SK-N-SH (cell line): Measurements from ENCODE around the gene ST6GALNAC3. TPM values are rescaled to one million over a fixed set of nuclear protein-coding genes. Genes with fewer than 3 reads are reported as not detected.

Source experiments
- CTCF ChIA-PET: fragments of 300-600, 350-600 bp; formaldehyde crosslinking; extraction: SDS; loops from one replicate; lab custom pipeline; 2021; lab: Yijun Ruan, JAX
- POLR2A ChIA-PET: fragments of 350-600 bp; sonication (Branson Sonifier 250); formaldehyde crosslinking; extraction: SDS; loops from one replicate; lab custom pipeline; 2020; ENCODE audit warnings: antibody characterized with exemption, inconsistent platforms; lab: Yijun Ruan, JAX
- DNase-seq: peaks from one replicate; pipeline ENCODE4 v3.0.0; 2012
- H2AFZ ChIP-seq: fragments of 200-600 bp; sonication (generic); 2 replicates; pipeline ENCODE4 v1.8.1; 2016; ENCODE audit warnings: antibody characterized with exemption, mild to moderate bottlenecking, low read depth
- H3F3A ChIP-seq: fragments of 200-600 bp; sonication (generic); replicated peaks from 2 replicates; pipeline ENCODE3; 2016; ENCODE audit warnings: antibody characterized with exemption, mild to moderate bottlenecking; ENCODE audit not compliant: insufficient read depth
- H3K27ac ChIP-seq, 2 experiments: fragments of 200-500 bp in 1 of 2; fragments of 200-600 bp in 1 of 2; sonication (Bioruptor generic) in 1 of 2; sonication (generic), shearing (Covaris generic) in 1 of 2; 2 replicates each; pipeline versions ENCODE4 v1.5.1 to v1.6.1; 2014 to 2016; ENCODE audit warnings: low read depth in 2 of 2, inconsistent platforms in 1 of 2, low read length in 1 of 2, mild to moderate bottlenecking in 1 of 2, mixed read lengths in 1 of 2
- H3K27me3 ChIP-seq: fragments of 200-600 bp; sonication (generic), shearing (Covaris generic); 2 replicates; pipeline ENCODE4 v1.6.1; 2016; ENCODE audit warnings: mixed run types; ENCODE audit not compliant: insufficient read depth
- H3K36me3 ChIP-seq, 2 experiments: fragments of 200-500 bp in 1 of 2; fragments of 200-600 bp in 1 of 2; sonication (Bioruptor generic) in 1 of 2; sonication (generic) in 1 of 2; replicated peaks in 1 of 2; 2 replicates each; pipeline versions ENCODE3 to v1.5.1; 2014 to 2016; ENCODE audit warnings: low read length in 1 of 2, mild to moderate bottlenecking in 1 of 2; ENCODE audit not compliant: insufficient read depth in 2 of 2, control insufficient read depth in 1 of 2
- H3K4me1 ChIP-seq, 2 experiments: fragments of 200-500 bp in 1 of 2; fragments of 200-600 bp in 1 of 2; sonication (Bioruptor generic) in 1 of 2; sonication (generic), shearing (Covaris generic) in 1 of 2; 2 replicates each; pipeline versions ENCODE4 v1.5.1 to v1.6.1; 2014 to 2016; ENCODE audit warnings: low read depth in 1 of 2, low read length in 1 of 2, mixed run types in 1 of 2; ENCODE audit not compliant: insufficient read depth in 2 of 2, control insufficient read depth in 1 of 2
- H3K4me2 ChIP-seq: fragments of 200-600 bp; sonication (generic), shearing (Covaris generic); 2 replicates; pipeline ENCODE4 v1.6.1; 2017; ENCODE audit warnings: mixed run types
- H3K4me3 ChIP-seq, 2 experiments: fragments of 200-500 bp in 1 of 2; fragments of 200-600 bp in 1 of 2; sonication (Bioruptor generic) in 1 of 2; sonication (generic), shearing (Covaris generic) in 1 of 2; 2 replicates each; pipeline versions ENCODE4 v1.5.1 to v1.8.1; 2014 to 2016; ENCODE audit warnings: low read depth in 2 of 2, inconsistent platforms in 1 of 2, low read length in 1 of 2, mild to moderate bottlenecking in 1 of 2, mixed read lengths in 1 of 2, moderate library complexity in 1 of 2
- H3K79me2 ChIP-seq: fragments of 200-600 bp; sonication (generic); 2 replicates; pipeline ENCODE4 v1.8.1; 2017; ENCODE audit warnings: mild to moderate bottlenecking; ENCODE audit not compliant: insufficient read depth
- H3K9ac ChIP-seq: fragments of 200-600 bp; sonication (generic); 2 replicates; pipeline ENCODE4 v1.6.1; 2017; ENCODE audit warnings: mixed run types
- H3K9me2 ChIP-seq: fragments of 200-600 bp; sonication (generic); 2 replicates; pipeline ENCODE4 v1.6.1; 2017; ENCODE audit warnings: mixed run types
- H3K9me3 ChIP-seq: fragments of 200-600 bp; sonication (generic); 2 replicates; pipeline ENCODE4 v1.6.1; 2017; ENCODE audit warnings: mixed run types, mild to moderate bottlenecking, moderate library complexity
- H4K20me1 ChIP-seq: fragments of 200-600 bp; sonication (generic); 2 replicates; pipeline ENCODE4 v1.6.1; 2017; ENCODE audit warnings: mild to moderate bottlenecking, mixed run types; ENCODE audit not compliant: insufficient read depth
- CHD2 ChIP-seq: fragments of 150-350 bp; IDR thresholded peaks from 2 replicates; pipeline ENCODE4 v1.6.1; 2018; ENCODE audit warnings: low read length; ENCODE audit not compliant: partially characterized antibody
- ELF1 ChIP-seq: IDR thresholded peaks from 2 replicates; pipeline ENCODE4 v1.4.0; 2012
- FOSL2 ChIP-seq: IDR thresholded peaks from 2 replicates; pipeline ENCODE4 v1.4.0; 2012; ENCODE audit warnings: low read depth, mild to moderate bottlenecking, moderate library complexity, borderline replicate concordance
- FOXJ3 ChIP-seq: sonication (generic); formaldehyde crosslinking; IDR thresholded peaks from 2 replicates; pipeline ENCODE4 v1.5.1; 2020; ENCODE audit warnings: mild to moderate bottlenecking, missing genetic modification reagents
- MEF2A ChIP-seq: IDR thresholded peaks from 2 replicates; pipeline ENCODE4 v1.4.0; 2012; ENCODE audit warnings: low read depth, borderline replicate concordance
- NRF1 ChIP-seq: IDR thresholded peaks from 2 replicates; pipeline ENCODE4 v1.6.1; 2012; ENCODE audit warnings: low read depth, mild to moderate bottlenecking, low read length
- RCOR1 ChIP-seq: fragments of 150-350 bp; IDR thresholded peaks from 2 replicates; pipeline ENCODE4 v1.6.1; 2017; ENCODE audit warnings: antibody characterized with exemption, low read length
- RFX5 ChIP-seq: IDR thresholded peaks from 2 replicates; pipeline ENCODE4 v1.6.1; 2012; ENCODE audit warnings: mild to moderate bottlenecking, improper control_type of control experiment, low read length
- RXRA ChIP-seq: IDR thresholded peaks from 2 replicates; pipeline ENCODE4 v1.4.0; 2012; ENCODE audit warnings: low read depth, mild to moderate bottlenecking, borderline replicate concordance
- SMC3 ChIP-seq: IDR thresholded peaks from 2 replicates; pipeline ENCODE4 v1.6.1; 2012; ENCODE audit warnings: low read depth, low read length, improper control_type of control experiment
- YY1 ChIP-seq: IDR thresholded peaks from 2 replicates; pipeline ENCODE4 v1.4.0; 2012; ENCODE audit warnings: low read depth, mild to moderate bottlenecking
- polyA plus RNA-seq, 3 experiments: library from polyadenylated mRNA; depleted of rRNA; stranded (reverse); fragments of >200 nt; gene quantifications; 2 replicates each; pipeline ENCODE4 v1.2.3, GENCODE V29; 2012
- TF ChIP-seq, protein P1 (sequence below): fragments of 150-350 bp; IDR thresholded peaks from 2 replicates; pipeline ENCODE4 v1.6.1; 2016; ENCODE audit warnings: mild to moderate bottlenecking, low read depth, low read length
- TF ChIP-seq, protein P2 (sequence below): fragments of 150-350 bp; IDR thresholded peaks from 2 replicates; pipeline ENCODE4 v1.6.1; 2017; ENCODE audit warnings: antibody characterized with exemption, low read length, low read depth, borderline replicate concordance
- TF ChIP-seq, protein P3 (sequence below): IDR thresholded peaks from 2 replicates; pipeline ENCODE4 v1.4.0; 2012; ENCODE audit warnings: low read depth
- TF ChIP-seq, protein P4 (sequence below): IDR thresholded peaks from 2 replicates; pipeline ENCODE4; 2012
- TF ChIP-seq, protein P5 (sequence below): IDR thresholded peaks from 2 replicates; pipeline ENCODE4 v1.4.0; 2012; ENCODE audit warnings: low read depth, borderline replicate concordance
- TF ChIP-seq, protein P6 (sequence below): IDR thresholded peaks from 2 replicates; pipeline ENCODE4 v1.6.1; 2012; ENCODE audit warnings: mild to moderate bottlenecking, low read depth, low read length, moderate library complexity

The ST6GALNAC3 gene
- polyA plus RNA-seq, 1 of the 3 experiments (the other 2 are of a cell fraction) = 8.1 TPM

DNA sequence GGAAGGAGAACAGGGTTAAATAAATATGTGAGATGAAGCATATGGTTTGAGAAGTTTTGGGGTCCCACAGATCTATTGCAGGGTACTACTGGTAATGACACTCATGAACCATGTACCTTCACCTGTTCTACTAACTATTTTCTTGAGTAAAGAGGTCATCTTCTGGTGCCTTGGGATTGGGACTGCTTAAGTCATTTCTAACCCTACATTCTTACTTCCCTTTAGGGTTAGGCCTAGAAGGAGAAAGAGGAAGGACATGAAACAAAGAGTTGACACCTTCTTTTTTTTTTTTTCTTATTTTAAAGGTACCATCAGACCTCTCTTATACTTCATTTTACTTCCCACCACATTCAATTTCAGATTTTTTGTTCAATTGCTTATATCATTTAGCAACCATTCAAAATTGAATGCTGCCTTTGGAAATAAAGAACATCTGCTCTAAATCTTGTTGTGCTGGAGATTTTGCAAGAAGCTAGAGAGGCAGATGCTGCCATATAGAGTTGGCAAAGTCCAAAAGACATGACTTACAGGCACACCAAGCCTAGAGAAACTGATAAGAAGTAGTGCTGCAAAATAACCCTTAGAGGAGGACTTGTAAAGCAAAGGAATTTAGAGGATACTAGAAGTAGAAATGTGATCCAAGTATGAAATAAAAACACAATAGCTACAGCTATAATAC, 418.3 kb downstream of the ST6GALNAC3 start:
- POLR2A ChIA-PET = no interaction called here
- Histone ChIP-seq H3K4me1 (peaks cover 6 to 20% of the 10 kb centered on the region in 2 experiments; a peak in 2 of 4 replicates), H3K27me3 (no peaks in the 10 kb centered on the region), H3K4me3 (no peak overlapping the region), H3K9ac (no peak overlapping the region), H3K79me2 (peaks cover 4% of the 10 kb centered on the region; the same call in 1 of the 2 replicates), H3K36me3 (no peaks in the 10 kb centered on the region), H4K20me1 (no peaks in the 10 kb centered on the region), H3K9me2 (no peaks in the 10 kb centered on the region), H3K4me2 (no peak overlapping the region), H3K27ac (no peak overlapping the region), H3K9me3 (no peaks in the 10 kb centered on the region), H2AFZ (no peak overlapping the region), H3F3A (no peaks in the 10 kb centered on the region)
- TF ChIP-seq RFX5 (no peak), SMC3 (no peak), RCOR1 (no peak), NRF1 (no peak), MEF2A (no peak), YY1 (no peak)
- TF ChIP-seq, protein P1, sequence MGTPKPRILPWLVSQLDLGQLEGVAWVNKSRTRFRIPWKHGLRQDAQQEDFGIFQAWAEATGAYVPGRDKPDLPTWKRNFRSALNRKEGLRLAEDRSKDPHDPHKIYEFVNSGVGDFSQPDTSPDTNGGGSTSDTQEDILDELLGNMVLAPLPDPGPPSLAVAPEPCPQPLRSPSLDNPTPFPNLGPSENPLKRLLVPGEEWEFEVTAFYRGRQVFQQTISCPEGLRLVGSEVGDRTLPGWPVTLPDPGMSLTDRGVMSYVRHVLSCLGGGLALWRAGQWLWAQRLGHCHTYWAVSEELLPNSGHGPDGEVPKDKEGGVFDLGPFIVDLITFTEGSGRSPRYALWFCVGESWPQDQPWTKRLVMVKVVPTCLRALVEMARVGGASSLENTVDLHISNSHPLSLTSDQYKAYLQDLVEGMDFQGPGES = no peak
- TF ChIP-seq, protein P2, sequence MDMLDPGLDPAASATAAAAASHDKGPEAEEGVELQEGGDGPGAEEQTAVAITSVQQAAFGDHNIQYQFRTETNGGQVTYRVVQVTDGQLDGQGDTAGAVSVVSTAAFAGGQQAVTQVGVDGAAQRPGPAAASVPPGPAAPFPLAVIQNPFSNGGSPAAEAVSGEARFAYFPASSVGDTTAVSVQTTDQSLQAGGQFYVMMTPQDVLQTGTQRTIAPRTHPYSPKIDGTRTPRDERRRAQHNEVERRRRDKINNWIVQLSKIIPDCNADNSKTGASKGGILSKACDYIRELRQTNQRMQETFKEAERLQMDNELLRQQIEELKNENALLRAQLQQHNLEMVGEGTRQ = no peak
- TF ChIP-seq, protein P3, sequence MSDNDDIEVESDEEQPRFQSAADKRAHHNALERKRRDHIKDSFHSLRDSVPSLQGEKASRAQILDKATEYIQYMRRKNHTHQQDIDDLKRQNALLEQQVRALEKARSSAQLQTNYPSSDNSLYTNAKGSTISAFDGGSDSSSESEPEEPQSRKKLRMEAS = no peak
- TF ChIP-seq, protein P4, sequence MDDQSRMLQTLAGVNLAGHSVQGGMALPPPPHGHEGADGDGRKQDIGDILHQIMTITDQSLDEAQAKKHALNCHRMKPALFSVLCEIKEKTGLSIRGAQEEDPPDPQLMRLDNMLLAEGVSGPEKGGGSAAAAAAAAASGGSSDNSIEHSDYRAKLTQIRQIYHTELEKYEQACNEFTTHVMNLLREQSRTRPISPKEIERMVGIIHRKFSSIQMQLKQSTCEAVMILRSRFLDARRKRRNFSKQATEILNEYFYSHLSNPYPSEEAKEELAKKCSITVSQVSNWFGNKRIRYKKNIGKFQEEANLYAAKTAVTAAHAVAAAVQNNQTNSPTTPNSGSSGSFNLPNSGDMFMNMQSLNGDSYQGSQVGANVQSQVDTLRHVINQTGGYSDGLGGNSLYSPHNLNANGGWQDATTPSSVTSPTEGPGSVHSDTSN = no peak
- no peak for DNase-seq
- CTCF ChIA-PET = no interaction called here

DNA sequence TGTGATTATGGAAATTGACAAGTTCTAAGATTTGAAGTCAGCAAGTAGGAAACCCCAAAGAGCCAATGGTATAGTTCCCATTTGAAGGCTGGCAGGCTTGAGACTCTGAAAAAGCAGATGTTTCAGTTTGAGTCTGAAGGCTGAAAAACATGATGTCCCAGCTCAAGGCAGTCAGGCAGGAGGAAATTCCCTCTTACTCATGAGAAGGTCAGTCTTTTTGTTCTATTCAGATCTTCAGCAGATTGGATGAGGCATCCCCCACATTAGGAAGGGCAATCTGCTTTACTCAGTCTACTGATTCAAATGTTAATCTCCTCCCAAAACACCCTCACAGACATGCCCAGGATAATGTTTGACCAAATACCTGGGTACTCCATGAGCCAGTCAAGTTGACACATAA, 420.3 kb downstream of the ST6GALNAC3 start:
- no peaks in the 10 kb centered on the region for H4K20me1 ChIP-seq
- no peaks in the 10 kb centered on the region for H3K9me3 ChIP-seq
- DNase-seq = no peak
- H3F3A ChIP-seq = no peaks in the 10 kb centered on the region
- H3K36me3 ChIP-seq = no peaks in the 10 kb centered on the region
- H3K79me2 ChIP-seq = no peaks in the 10 kb centered on the region
- H3K9ac ChIP-seq = no peak overlapping the region
- POLR2A ChIA-PET = no interaction called here
- no peak overlapping the region for H3K27ac ChIP-seq
- H3K4me3 ChIP-seq = no peak overlapping the region
- no peak overlapping the region for H3K4me2 ChIP-seq
- H3K4me1 ChIP-seq = peaks cover 6 to 20% of the 10 kb centered on the region in 2 experiments; a peak in 2 of 4 replicates
- CTCF ChIA-PET = no interaction called here
- H3K9me2 ChIP-seq = no peaks in the 10 kb centered on the region
- H2AFZ ChIP-seq = no peak overlapping the region
- no peaks in the 10 kb centered on the region for H3K27me3 ChIP-seq
- TF ChIP-seq, protein P1 = no peak
- no peak for TF ChIP-seq FOXJ3 (CRISPR knock-in tag)
- TF ChIP-seq, protein P3 = no peak
- TF ChIP-seq, protein P5, sequence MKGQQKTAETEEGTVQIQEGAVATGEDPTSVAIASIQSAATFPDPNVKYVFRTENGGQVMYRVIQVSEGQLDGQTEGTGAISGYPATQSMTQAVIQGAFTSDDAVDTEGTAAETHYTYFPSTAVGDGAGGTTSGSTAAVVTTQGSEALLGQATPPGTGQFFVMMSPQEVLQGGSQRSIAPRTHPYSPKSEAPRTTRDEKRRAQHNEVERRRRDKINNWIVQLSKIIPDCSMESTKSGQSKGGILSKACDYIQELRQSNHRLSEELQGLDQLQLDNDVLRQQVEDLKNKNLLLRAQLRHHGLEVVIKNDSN = no peak
- TF ChIP-seq CHD2 = no peak
- TF ChIP-seq, protein P6, sequence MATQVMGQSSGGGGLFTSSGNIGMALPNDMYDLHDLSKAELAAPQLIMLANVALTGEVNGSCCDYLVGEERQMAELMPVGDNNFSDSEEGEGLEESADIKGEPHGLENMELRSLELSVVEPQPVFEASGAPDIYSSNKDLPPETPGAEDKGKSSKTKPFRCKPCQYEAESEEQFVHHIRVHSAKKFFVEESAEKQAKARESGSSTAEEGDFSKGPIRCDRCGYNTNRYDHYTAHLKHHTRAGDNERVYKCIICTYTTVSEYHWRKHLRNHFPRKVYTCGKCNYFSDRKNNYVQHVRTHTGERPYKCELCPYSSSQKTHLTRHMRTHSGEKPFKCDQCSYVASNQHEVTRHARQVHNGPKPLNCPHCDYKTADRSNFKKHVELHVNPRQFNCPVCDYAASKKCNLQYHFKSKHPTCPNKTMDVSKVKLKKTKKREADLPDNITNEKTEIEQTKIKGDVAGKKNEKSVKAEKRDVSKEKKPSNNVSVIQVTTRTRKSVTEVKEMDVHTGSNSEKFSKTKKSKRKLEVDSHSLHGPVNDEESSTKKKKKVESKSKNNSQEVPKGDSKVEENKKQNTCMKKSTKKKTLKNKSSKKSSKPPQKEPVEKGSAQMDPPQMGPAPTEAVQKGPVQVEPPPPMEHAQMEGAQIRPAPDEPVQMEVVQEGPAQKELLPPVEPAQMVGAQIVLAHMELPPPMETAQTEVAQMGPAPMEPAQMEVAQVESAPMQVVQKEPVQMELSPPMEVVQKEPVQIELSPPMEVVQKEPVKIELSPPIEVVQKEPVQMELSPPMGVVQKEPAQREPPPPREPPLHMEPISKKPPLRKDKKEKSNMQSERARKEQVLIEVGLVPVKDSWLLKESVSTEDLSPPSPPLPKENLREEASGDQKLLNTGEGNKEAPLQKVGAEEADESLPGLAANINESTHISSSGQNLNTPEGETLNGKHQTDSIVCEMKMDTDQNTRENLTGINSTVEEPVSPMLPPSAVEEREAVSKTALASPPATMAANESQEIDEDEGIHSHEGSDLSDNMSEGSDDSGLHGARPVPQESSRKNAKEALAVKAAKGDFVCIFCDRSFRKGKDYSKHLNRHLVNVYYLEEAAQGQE = no peak
- no peak for TF ChIP-seq SMC3
- TF ChIP-seq ELF1 = no peak
- no peak for TF ChIP-seq NRF1
- no peak for TF ChIP-seq RXRA
- TF ChIP-seq FOSL2 = peak; percentile 29; the same call in 1 of the 2 replicates
